SK-N-SH treated with all-trans-retinoic acid at 6 μM for 48 hours (cell line): Measurements from ENCODE around the gene MRPL9.
A peak's percentile ranks its signal among the peaks of the same experiment; 100 is the strongest.

Experiments used
- ATAC-seq: fragments of 200-7000 bp; cut with Tn5 transposase; 3 replicates; pipeline ENCODE4 v1.9.1; 2020; ENCODE audit warnings: mild to moderate bottlenecking, moderate library complexity
- ARNTL ChIP-seq: fragments of 450-650 bp; formaldehyde crosslinking; IDR thresholded peaks from 2 replicates; pipeline ENCODE4 v1.5.0; 2020; ENCODE audit warnings: low read depth, mild to moderate bottlenecking, moderate library complexity, borderline replicate concordance
- BACH2 ChIP-seq: fragments of 250-450 bp; sonication (Bioruptor Pico); IDR thresholded peaks from 2 replicates; pipeline ENCODE4 v1.9.0; 2021; ENCODE audit warnings: mild to moderate bottlenecking, borderline replicate concordance
- CSDC2 ChIP-seq: fragments of 250-450 bp; sonication (Bioruptor Pico); IDR thresholded peaks from 2 replicates; pipeline ENCODE4 v1.5.0; 2020; ENCODE audit warnings: mild to moderate bottlenecking, moderate library complexity
- ESRRG ChIP-seq: fragments of 250-450 bp; sonication (Bioruptor Pico); IDR thresholded peaks from 2 replicates; pipeline ENCODE4 v1.6.1; 2021; ENCODE audit warnings: mild to moderate bottlenecking
- GLIS3 ChIP-seq: fragments of 250-450 bp; sonication (Bioruptor Pico); IDR thresholded peaks from 2 replicates; pipeline ENCODE4 v1.5.0; 2020; ENCODE audit warnings: mild to moderate bottlenecking, moderate library complexity
- ISL1 ChIP-seq: fragments of 250-450 bp; sonication (Bioruptor Pico); IDR thresholded peaks from 2 replicates; pipeline ENCODE4 v2.1.2; 2022; ENCODE audit warnings: mild to moderate bottlenecking, moderate library complexity
- OSR1 ChIP-seq: fragments of 250-450 bp; sonication (Bioruptor Pico); IDR thresholded peaks from 2 replicates; pipeline ENCODE4 v1.8.0; 2022; ENCODE audit warnings: moderate library complexity, mild to moderate bottlenecking, inconsistent platforms
- PATZ1 ChIP-seq: fragments of 250-450 bp; sonication (Bioruptor Pico); IDR thresholded peaks from 2 replicates; pipeline ENCODE4 v1.8.0; 2020; ENCODE audit warnings: mild to moderate bottlenecking, moderate library complexity, borderline replicate concordance
- POU6F1 ChIP-seq: fragments of 250-450 bp; sonication (Bioruptor Pico); IDR thresholded peaks from 2 replicates; pipeline ENCODE4 v1.8.0; 2021; ENCODE audit warnings: low read depth, mild to moderate bottlenecking, moderate library complexity, borderline replicate concordance
- PPARA ChIP-seq: fragments of 250-450 bp; sonication (Bioruptor Pico); IDR thresholded peaks from 2 replicates; pipeline ENCODE4 v1.5.0; 2020; ENCODE audit warnings: mild to moderate bottlenecking, borderline replicate concordance
- RARB ChIP-seq: fragments of 250-450 bp; sonication (Bioruptor Pico); IDR thresholded peaks from 2 replicates; pipeline ENCODE4 v1.8.0; 2021; ENCODE audit warnings: mild to moderate bottlenecking, moderate library complexity
- SNAI2 ChIP-seq: fragments of 250-450 bp; sonication (Bioruptor Pico); IDR thresholded peaks from 2 replicates; pipeline ENCODE4 v1.5.0; 2020; ENCODE audit warnings: mild to moderate bottlenecking, moderate library complexity
- TCF4 ChIP-seq: fragments of 250-450 bp; sonication (Bioruptor Pico); IDR thresholded peaks from 2 replicates; pipeline ENCODE4 v1.8.0; 2021; ENCODE audit warnings: mild to moderate bottlenecking, moderate library complexity, borderline replicate concordance
- TOX ChIP-seq: fragments of 250-450 bp; sonication (Bioruptor Pico); IDR thresholded peaks from 2 replicates; pipeline ENCODE4 v1.8.0; 2021; ENCODE audit warnings: mild to moderate bottlenecking, moderate library complexity, borderline replicate concordance
- TSHZ2 ChIP-seq: fragments of 250-450 bp; sonication (Bioruptor Pico); IDR thresholded peaks from 2 replicates; pipeline ENCODE4 v1.5.0; 2020; ENCODE audit warnings: mild to moderate bottlenecking, moderate library complexity
- ZC3H10 ChIP-seq: fragments of 250-450 bp; sonication (Bioruptor Pico); IDR thresholded peaks from 2 replicates; pipeline ENCODE4 v1.5.1; 2021; ENCODE audit warnings: mild to moderate bottlenecking, moderate library complexity
- ZFP3 ChIP-seq: fragments of 250-450 bp; sonication (Bioruptor Pico); IDR thresholded peaks from 2 replicates; pipeline ENCODE4 v1.5.0; 2020; ENCODE audit warnings: mild to moderate bottlenecking, moderate library complexity
- ZFP30 ChIP-seq: fragments of 450-650 bp; formaldehyde crosslinking; IDR thresholded peaks from 2 replicates; pipeline ENCODE4 v1.5.0; 2022; ENCODE audit warnings: mild to moderate bottlenecking, moderate library complexity
- ZNF565 ChIP-seq: fragments of 450-650 bp; formaldehyde crosslinking; conservative IDR thresholded peaks from 2 replicates; pipeline ENCODE4 v1.5.0; 2020; ENCODE audit warnings: low read depth, mild to moderate bottlenecking, moderate library complexity
- ZNF70 ChIP-seq: fragments of 450-650 bp; formaldehyde crosslinking; IDR thresholded peaks from 2 replicates; pipeline ENCODE4 v1.5.0; 2020; ENCODE audit warnings: mild to moderate bottlenecking, moderate library complexity
- TF ChIP-seq, protein P1 (sequence below): fragments of 250-450 bp; sonication (Bioruptor Pico); IDR thresholded peaks from 2 replicates; pipeline ENCODE4 v1.5.1; 2020; ENCODE audit warnings: low read depth, mild to moderate bottlenecking, moderate library complexity
- TF ChIP-seq, protein P2 (sequence below): fragments of 250-450 bp; sonication (Bioruptor Pico); IDR thresholded peaks from 2 replicates; pipeline ENCODE4 v1.5.1; 2021; ENCODE audit warnings: mild to moderate bottlenecking, moderate library complexity

MRPL9 gene

DNA sequence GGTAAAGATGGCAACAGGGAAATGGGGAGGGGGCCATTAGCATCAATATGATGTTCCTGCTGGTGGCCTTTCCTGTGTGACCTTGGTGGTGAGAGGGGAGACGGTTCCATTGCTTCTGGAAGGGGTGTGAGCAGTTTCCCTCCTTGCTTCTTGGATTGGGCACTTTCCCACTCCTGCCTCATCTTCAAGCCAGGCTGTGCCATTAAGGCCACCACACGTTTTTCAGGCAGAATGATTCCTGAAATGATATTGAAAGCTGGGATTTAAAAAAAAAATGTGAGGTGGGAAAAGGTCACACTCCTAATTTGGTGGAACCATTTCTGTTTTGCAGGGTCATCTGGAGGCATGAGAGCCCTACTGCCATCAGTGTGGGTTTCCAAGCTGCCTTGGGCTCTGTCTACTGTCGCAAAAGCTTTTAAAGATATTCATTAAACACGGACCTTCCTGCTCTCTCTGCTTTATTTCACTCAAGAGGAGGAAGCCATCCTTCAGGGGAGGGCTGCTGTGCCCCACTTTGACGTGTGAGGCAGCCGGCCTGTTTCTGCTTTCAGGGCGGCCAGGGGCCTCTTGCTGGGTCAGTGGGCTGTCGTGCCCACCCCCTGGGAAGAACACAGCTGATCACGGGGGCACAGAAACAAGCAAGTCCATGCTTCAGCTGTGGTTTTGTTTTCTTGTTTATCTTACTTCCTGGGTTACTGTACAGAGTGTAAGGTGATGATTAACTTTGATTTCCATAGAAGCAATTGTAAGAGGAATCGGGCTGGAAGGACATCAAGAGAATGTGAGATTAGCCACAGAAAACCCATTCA, 33.9 kb downstream of the MRPL9 start:
- TF ChIP-seq ISL1 (CRISPR knock-in tag) (no peak), TSHZ2 (CRISPR knock-in tag) (no peak), TOX (CRISPR knock-in tag) (no peak), ESRRG (CRISPR knock-in tag) (no peak), POU6F1 (CRISPR knock-in tag) (no peak), ZFP3 (no peak), RARB (CRISPR knock-in tag) (no peak), CSDC2 (CRISPR knock-in tag) (no peak)

GRCh38 chr1:151728151-151729054, 34.9 kb downstream of the MRPL9 start:
- TF ChIP-seq ESRRG (CRISPR knock-in tag) (no peak), TOX (CRISPR knock-in tag) (no peak), ZFP30 (CRISPR knock-in tag) (no peak), ZNF70 (no peak), ZC3H10 (CRISPR knock-in tag) (no peak), GLIS3 (no peak), ZNF565 (CRISPR knock-in tag) (no peak), BACH2 (CRISPR knock-in tag) (no peak), ARNTL (CRISPR knock-in tag) (no peak), PPARA (CRISPR knock-in tag) (no peak), PATZ1 (CRISPR knock-in tag) (no peak), OSR1 (CRISPR knock-in tag) (no peak), SNAI2 (no peak), RARB (CRISPR knock-in tag) (no peak), CSDC2 (CRISPR knock-in tag) (no peak), ISL1 (CRISPR knock-in tag) (no peak), TCF4 (CRISPR knock-in tag) (no peak), POU6F1 (CRISPR knock-in tag) (no peak)
- TF ChIP-seq, protein P1, sequence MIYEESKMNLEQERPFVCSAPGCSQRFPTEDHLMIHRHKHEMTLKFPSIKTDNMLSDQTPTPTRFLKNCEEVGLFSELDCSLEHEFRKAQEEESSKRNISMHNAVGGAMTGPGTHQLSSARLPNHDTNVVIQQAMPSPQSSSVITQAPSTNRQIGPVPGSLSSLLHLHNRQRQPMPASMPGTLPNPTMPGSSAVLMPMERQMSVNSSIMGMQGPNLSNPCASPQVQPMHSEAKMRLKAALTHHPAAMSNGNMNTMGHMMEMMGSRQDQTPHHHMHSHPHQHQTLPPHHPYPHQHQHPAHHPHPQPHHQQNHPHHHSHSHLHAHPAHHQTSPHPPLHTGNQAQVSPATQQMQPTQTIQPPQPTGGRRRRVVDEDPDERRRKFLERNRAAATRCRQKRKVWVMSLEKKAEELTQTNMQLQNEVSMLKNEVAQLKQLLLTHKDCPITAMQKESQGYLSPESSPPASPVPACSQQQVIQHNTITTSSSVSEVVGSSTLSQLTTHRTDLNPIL (CRISPR knock-in tag): no peak
- TF ChIP-seq, protein P2, sequence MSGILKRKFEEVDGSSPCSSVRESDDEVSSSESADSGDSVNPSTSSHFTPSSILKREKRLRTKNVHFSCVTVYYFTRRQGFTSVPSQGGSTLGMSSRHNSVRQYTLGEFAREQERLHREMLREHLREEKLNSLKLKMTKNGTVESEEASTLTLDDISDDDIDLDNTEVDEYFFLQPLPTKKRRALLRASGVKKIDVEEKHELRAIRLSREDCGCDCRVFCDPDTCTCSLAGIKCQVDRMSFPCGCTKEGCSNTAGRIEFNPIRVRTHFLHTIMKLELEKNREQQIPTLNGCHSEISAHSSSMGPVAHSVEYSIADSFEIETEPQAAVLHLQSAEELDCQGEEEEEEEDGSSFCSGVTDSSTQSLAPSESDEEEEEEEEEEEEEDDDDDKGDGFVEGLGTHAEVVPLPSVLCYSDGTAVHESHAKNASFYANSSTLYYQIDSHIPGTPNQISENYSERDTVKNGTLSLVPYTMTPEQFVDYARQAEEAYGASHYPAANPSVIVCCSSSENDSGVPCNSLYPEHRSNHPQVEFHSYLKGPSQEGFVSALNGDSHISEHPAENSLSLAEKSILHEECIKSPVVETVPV (CRISPR knock-in tag): no peak
- ATAC-seq: peak; percentile 91

More for the DNA sequence above, 33.9 kb downstream of the MRPL9 start:
- ATAC-seq: no peak
